Subcutaneous adipose tissue (tissue), 4 donors: ENCODE results near the gene ZBTB44. TPM values are rescaled to one million over a fixed set of nuclear protein-coding genes. Genes with fewer than 3 reads are reported as not detected.

Experiments
- CTCF ChIP-seq: fragments of 450-650 bp; IDR thresholded peaks from one replicate; pipeline ENCODE4 v1.5.1; 2016; ENCODE audit warnings: low read depth, mild to moderate bottlenecking, control low read depth, antibody characterized with exemption, moderate library complexity
- total RNA-seq, 4 donors: library from RNA; depleted of rRNA; stranded (reverse); fragments of >200 nt; gene quantifications; one replicate each; pipeline ENCODE4 v1.1.0, GENCODE V29; 2016

ZBTB44 gene, protein sequence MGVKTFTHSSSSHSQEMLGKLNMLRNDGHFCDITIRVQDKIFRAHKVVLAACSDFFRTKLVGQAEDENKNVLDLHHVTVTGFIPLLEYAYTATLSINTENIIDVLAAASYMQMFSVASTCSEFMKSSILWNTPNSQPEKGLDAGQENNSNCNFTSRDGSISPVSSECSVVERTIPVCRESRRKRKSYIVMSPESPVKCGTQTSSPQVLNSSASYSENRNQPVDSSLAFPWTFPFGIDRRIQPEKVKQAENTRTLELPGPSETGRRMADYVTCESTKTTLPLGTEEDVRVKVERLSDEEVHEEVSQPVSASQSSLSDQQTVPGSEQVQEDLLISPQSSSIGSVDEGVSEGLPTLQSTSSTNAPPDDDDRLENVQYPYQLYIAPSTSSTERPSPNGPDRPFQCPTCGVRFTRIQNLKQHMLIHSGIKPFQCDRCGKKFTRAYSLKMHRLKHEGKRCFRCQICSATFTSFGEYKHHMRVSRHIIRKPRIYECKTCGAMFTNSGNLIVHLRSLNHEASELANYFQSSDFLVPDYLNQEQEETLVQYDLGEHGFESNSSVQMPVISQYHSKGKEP
- total RNA-seq: 10 to 100 TPM; 64.3 to 87.6 (median 71.6) TPM

GRCh38 chr11:130314750-130315285 lies at the start of gene ZBTB44:
Gene ZBTB44 (minus strand): TSS chr11:130314917. CDS start chr11:130261873, 53,044 bp downstream.
- TF ChIP-seq CTCF: no peak

GRCh38 chr11:130359419-130359818 lies 44.7 kb upstream of the ZBTB44 start:
- TF ChIP-seq CTCF: no peak

GRCh38 chr11:130358398-130358797 lies 43.7 kb upstream of the ZBTB44 start:
- no peak for TF ChIP-seq CTCF

DNA sequence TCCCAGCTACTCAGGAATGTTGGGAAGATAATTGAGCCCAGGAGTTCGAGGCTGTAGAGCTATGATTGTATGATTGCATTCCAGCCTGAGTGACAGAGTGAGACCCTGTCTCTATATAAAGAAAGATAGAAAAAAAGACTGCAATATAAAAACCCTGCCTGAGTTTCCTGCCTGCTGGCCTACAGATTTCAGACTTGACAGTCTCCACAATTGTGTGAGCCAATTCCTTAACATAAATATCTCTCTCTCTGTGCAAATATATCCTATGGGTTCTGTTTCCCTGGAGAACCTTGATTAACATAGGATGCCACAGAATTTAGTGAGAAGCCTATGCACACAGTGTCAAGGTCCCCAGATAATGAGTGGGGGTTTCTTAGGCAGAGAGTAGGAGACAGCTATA lies 32.5 kb upstream of the ZBTB44 start:
- TF ChIP-seq CTCF: no peak

DNA sequence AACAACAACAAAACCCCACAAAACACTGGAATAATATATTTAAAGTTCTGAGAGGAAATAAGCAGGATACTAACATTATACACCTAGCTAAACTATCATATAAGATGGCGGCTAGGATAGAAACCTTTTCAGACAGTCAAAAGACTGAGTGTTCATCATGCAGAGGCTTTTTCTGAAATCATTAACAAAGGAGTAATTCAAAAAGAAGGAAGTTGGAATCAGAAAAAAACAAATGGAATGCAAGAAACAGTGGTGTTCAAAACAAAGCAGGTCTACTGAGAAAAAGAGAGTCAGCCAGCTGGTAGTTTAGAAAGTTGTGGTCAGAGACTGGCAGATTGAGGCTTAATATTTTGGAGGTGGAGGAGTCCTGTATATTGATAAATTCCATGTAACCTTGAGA lies 30.1 kb upstream of the ZBTB44 start:
- TF ChIP-seq CTCF: no peak

- no peak for TF ChIP-seq CTCF
Observed at GRCh38 chr11:130340671-130341319, 26.1 kb upstream of the ZBTB44 start.

DNA sequence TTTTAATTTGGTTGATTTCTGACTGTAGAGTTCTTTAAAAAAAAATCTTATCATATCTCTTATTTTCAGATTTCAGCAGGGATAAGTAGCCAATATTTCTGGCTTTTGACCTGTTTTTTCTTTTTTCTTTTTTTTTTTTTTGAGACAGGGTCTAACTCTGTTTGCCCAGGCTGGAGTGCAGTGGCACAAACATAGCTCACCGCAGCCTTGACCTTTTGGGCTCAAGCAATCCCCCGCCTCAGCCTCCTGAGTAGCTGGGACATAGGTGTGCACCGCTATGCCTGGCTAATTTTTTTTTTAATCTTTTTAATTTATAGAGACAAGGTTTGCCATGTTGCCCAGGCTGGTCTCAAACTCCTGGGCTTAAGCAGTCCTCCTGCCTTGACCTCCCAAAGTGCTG lies 23.9 kb upstream of the ZBTB44 start:
- TF ChIP-seq CTCF: no peak
